NCI-H1105 treated with DMSO at 0.1 percent for 48 hours (cell line): ENCODE results near the gene FRS2.
"Not testable (repeated sequence)": the region's sequence is repeated elsewhere in the genome, so short reads cannot be mapped to it uniquely, and the experiment has no call there.

Experiments
- DNase-seq: peaks from one replicate; lab custom pipeline; 2025; lab: John Stamatoyannopoulos, UW

The FRS2 gene, protein sequence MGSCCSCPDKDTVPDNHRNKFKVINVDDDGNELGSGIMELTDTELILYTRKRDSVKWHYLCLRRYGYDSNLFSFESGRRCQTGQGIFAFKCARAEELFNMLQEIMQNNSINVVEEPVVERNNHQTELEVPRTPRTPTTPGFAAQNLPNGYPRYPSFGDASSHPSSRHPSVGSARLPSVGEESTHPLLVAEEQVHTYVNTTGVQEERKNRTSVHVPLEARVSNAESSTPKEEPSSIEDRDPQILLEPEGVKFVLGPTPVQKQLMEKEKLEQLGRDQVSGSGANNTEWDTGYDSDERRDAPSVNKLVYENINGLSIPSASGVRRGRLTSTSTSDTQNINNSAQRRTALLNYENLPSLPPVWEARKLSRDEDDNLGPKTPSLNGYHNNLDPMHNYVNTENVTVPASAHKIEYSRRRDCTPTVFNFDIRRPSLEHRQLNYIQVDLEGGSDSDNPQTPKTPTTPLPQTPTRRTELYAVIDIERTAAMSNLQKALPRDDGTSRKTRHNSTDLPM

GRCh38 chr12:69470189-69471075 is at the start of gene FRS2:
TSS of gene FRS2 (plus strand) at chr12:69470388. CDS start at chr12:69569031, 98,643 bp downstream.
- DNase-seq, result peak; percentile 87

GRCh38 chr12:69421548-69421947 is 48.6 kb upstream of the FRS2 start:
- no peak for DNase-seq

- no peak for DNase-seq
Measured at GRCh38 chr12:69423037-69423905, 46.9 kb upstream of the FRS2 start.

- DNase-seq, result no peak
Measured at GRCh38 chr12:69425417-69425816, 44.8 kb upstream of the FRS2 start.

DNA sequence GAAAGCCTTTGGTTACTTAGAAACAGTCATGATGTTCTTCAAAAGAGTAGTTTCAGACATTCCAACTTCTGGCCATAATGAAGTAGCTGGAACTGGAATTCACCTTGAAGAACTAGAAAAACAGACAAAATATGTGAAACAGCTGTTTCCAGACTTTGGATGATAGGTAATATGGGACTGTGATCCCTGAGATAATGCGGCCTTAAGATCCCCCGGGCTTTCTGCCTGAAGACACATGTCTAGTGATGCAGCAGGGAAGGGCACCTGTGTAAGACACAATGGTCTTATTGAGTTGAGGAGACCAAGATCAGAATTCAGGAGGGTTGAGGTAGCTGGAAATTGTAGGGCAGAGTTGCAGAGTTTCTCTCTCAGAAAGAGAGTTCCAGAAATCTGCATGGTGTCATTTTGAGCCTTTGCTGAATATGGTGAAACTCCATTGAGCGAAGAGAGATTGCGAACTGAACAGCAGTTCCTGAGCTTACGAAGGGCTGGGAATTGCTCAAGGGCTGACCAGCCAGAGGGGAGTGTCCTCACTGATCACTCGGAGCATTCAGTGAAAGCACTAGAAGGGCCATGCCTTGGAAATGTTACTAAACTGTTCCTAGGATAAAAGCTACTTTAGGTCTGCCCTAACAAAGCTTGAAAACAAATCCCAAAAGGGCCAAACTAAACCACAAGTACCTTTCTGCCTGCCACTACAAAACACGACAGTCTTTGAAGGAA is 41.7 kb upstream of the FRS2 start:
- DNase-seq, result no peak

- no peak for DNase-seq
Measured at GRCh38 chr12:69430942-69431590, 39.1 kb upstream of the FRS2 start.

DNA sequence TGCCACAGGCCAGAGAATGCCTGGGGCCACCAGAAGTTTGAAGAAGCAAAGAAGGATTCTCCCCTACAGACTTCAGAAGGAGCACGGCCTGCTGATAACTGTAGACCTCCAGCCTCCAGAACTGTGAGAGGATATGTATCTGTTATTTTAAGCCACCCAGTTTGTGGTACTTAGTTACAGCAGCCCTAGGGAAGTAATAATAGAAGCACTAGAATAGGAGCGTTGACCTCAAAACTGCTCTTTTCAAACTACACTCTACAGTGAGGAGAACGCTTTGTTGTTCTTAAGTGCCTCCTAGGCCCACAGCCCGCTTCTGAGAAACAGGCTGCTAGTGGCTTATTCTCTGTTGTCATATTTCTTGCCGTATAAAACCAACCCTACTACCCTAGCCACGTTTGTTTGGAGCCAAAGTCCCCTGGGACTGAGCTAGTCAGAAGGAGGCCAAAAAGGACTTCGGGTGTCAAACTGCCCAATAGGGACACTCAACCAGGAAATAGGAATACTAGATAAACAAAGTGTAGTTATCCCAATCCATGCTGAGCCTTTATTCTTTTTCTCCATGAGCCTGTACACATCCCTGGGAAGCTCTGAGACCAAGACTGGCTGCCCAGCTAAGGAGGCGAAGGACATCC is 38.5 kb upstream of the FRS2 start:
- no peak for DNase-seq

DNA sequence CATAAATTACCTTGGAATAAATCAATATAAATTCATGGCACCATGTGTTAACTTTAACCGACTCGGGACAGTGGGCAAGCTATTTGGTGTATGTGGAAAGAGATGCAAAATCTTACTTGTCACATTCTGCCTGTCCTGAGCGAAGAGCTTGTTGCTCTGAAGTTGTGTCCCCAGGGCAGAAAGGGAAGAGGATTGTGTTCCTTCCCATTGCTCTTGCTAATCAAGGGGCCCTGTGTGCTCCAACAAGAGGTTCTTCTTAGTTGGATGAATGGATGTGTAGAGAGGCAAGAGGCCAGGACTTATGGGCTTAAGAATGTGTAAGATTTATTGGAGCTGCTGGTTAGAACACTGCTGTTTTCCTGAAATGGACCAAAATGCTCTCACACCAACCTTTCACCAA is 36.5 kb upstream of the FRS2 start:
- no peak for DNase-seq

DNA sequence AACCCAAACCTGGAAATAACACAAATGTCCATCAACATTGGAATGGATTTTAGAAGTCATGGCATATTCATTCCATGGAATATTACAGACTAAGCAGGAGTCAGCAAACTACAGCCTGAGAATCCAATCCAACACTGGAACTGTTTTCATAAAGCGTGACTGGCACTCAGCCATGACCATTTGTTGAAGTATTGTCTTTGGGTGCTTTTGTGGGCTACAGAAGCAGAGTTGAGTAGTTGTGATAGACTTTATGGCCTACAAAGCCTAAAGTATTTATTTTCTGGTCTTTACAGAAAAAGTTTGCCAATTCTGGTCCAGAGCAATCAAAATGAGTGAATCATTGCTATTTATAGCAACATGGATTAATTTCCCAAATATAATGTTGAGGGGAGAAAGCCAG is 34.5 kb upstream of the FRS2 start:
- no peak for DNase-seq

DNA sequence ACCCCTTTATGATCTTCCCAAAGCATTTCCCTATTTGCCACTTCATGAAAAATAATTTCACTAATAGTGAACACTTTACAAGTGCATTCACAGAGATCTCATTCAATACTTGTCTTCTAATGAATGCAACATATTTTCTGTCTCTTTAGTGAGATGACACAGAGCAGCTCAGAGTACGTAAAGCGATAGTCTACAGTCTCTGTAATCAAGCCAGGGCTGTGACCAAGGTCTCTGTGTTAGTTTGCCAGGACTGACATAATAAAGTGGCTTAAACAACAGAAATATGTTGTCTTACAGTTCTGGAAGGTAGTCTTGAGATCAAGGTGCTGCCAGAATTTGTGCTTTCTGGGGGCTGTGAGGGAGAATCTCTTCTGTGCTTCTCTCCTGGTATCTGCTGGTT is 33.1 kb upstream of the FRS2 start:
- DNase-seq, result no peak

DNA sequence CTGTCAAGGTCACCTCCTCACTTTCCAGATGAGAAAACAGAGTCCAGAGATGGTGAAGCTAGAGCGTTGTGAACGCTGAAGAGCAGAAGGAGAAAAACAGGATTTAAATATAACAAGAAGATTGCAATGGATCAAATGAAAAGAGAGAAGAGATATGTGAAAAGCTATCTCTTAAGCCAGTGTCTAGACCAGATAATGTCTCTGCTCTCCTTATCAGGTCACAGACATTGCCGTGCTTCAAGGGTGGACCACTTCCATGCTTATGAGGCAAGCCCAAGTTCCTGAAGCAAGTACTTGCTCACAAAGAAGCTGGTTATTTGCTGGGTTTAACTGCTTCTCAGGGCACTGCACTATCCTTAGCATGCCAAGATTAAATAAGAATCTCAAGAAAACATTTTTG is 31.6 kb upstream of the FRS2 start:
- DNase-seq, result no peak

DNA sequence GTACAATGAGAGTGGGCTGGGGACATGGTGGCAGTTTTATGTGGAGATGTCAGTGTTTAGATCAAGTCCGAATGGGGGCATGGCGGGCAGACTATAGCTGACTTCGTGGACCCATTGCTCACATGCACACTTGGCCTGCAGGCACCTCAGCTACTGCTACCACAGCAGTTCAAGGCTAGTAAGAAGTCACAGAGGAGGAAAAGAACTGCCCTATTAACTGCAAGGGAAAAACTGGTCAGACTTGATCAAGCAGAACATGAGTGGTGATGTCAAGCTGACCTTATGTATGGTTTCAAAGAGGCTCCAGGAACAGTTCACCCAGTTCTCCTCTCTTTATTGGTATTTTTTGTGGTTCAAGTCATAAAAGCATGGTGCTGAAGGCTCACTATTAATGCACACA is 30.2 kb upstream of the FRS2 start:
- DNase-seq, result no peak

DNA sequence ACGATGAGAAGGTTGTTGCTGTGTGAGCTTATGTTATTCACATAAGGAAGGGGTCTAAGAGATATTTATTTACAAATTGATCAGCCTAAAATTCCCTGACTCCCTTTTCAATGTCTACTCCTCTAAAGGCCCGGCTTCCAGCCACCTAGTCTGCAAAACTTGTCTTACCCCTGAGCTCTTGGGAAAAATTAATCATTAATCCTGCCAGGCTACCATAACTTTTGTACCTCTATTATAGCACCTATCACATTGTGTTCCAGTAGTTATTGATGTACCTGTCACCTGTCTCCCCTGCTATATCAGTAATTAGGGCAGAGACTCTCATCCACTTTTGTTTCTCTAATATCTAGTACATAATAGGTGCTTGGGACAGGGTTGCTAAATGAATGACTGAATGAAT is 29.3 kb upstream of the FRS2 start:
- DNase-seq, result no peak

DNA sequence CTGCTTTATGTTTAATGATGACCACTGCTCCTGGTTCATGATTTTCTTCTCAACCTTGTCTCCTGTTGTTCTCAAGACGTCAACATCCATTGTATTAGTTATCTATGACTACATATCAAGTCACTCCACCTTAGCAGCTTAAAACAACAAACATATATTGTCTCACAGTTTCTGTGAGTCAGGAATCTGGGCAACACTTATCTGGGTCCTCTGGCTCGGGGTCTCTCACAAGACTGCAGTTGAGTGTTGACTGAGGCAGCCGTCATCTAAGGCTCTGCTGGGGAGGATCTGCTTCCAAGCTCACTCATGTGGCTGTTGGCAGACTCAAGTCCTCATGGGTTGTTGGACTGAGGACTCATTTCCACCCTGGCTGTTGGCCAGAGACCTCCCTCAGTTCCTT is 27.3 kb upstream of the FRS2 start:
- DNase-seq, result no peak

DNA sequence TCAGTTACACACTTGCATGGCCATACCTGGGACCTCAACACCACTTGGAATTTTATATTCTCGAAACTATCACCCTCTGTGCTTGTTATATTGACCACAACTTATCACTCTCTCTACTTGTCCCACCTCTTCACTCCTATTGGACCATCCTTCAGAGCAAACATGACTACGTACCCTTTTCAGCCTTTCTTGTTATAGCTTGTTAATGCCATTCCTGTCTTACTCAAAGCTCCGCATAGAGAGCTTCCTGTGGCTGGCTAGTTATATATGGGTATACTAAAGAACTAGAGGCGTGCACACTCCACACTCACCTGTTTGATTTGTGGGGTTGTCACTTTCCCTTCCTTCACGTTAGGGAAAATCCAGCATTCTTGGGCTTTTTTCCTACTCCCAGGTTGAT is 26.3 kb upstream of the FRS2 start:
- no peak for DNase-seq

- no peak for DNase-seq
Measured at GRCh38 chr12:69447892-69448291, 22.3 kb upstream of the FRS2 start.

- not testable (repeated sequence) for DNase-seq
Measured at GRCh38 chr12:69452598-69453132, 17.5 kb upstream of the FRS2 start.

- DNase-seq, result no peak
Measured at GRCh38 chr12:69456239-69456638, 13.9 kb upstream of the FRS2 start.

- DNase-seq, result no peak
Measured at GRCh38 chr12:69457433-69457832, 12.8 kb upstream of the FRS2 start.

DNA sequence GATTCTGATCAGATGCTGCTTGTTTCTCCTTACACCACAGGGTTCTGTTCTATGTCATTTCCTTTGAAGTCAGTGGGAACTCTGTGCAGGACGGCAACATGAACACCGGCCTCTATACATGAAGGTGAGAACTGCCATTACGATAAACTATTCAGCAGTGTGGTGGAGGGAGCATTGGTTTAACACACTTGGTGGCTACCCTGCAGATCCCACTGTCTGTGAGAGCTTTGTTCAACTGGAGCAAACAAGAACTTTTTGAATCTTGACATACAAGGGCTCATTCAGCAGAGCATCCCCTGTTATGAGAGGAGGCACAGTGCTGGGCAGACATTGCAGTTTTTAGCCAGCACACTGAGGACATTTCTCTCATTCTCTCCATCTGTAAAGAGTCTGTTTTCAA is 10.7 kb upstream of the FRS2 start:
- no peak for DNase-seq
